22Rv1 (cell line): Measurements from ENCODE around the gene RYR2.

Experiments used
- CTCF ChIP-seq: fragments of 450-650 bp; IDR thresholded peaks from 2 replicates; pipeline ENCODE4 v1.5.1; 2017; ENCODE audit warnings: mild to moderate bottlenecking
- ZFX ChIP-seq: fragments of 450-650 bp; IDR thresholded peaks from 2 replicates; pipeline ENCODE4 v1.6.1; 2017; ENCODE audit warnings: antibody characterized with exemption, borderline replicate concordance

- no peak for TF ChIP-seq CTCF
- TF ChIP-seq ZFX = no peak
These were observed 219.2 kb downstream of the RYR2 start for GRCh38 chr1:237261198-237261597.
